ENCODE data around the gene IMP4.

DNA sequence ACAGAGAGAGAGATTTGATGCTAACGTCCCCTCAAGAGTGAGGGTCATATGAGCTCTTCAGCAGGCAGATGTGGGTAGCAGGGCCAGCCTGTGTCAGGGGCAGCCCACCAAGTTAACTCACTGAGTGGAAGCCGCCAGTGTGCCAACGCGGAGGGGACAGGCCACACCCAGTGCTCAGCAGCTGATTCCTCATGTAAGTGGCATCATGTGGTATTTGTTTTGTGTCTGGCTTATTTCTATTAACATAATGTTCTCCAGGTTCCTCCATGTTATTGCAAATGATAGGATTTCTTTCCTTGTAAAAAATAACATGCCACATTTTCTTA, 4.0 kb downstream of the IMP4 start:
- TF ChIP-seq, protein P1, sequence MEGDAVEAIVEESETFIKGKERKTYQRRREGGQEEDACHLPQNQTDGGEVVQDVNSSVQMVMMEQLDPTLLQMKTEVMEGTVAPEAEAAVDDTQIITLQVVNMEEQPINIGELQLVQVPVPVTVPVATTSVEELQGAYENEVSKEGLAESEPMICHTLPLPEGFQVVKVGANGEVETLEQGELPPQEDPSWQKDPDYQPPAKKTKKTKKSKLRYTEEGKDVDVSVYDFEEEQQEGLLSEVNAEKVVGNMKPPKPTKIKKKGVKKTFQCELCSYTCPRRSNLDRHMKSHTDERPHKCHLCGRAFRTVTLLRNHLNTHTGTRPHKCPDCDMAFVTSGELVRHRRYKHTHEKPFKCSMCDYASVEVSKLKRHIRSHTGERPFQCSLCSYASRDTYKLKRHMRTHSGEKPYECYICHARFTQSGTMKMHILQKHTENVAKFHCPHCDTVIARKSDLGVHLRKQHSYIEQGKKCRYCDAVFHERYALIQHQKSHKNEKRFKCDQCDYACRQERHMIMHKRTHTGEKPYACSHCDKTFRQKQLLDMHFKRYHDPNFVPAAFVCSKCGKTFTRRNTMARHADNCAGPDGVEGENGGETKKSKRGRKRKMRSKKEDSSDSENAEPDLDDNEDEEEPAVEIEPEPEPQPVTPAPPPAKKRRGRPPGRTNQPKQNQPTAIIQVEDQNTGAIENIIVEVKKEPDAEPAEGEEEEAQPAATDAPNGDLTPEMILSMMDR (IDR thresholded peaks at IDR 0.05), result no peak
- TF ChIP-seq, protein P2, sequence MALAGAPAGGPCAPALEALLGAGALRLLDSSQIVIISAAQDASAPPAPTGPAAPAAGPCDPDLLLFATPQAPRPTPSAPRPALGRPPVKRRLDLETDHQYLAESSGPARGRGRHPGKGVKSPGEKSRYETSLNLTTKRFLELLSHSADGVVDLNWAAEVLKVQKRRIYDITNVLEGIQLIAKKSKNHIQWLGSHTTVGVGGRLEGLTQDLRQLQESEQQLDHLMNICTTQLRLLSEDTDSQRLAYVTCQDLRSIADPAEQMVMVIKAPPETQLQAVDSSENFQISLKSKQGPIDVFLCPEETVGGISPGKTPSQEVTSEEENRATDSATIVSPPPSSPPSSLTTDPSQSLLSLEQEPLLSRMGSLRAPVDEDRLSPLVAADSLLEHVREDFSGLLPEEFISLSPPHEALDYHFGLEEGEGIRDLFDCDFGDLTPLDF (CRISPR knock-in tag; IDR thresholded peaks at IDR 0.05), result no peak
- no peak for TF ChIP-seq FOXJ3 (CRISPR knock-in tag; IDR thresholded peaks at IDR 0.05; ENCODE audit: borderline replicate concordance)
- TF ChIP-seq, protein P3, sequence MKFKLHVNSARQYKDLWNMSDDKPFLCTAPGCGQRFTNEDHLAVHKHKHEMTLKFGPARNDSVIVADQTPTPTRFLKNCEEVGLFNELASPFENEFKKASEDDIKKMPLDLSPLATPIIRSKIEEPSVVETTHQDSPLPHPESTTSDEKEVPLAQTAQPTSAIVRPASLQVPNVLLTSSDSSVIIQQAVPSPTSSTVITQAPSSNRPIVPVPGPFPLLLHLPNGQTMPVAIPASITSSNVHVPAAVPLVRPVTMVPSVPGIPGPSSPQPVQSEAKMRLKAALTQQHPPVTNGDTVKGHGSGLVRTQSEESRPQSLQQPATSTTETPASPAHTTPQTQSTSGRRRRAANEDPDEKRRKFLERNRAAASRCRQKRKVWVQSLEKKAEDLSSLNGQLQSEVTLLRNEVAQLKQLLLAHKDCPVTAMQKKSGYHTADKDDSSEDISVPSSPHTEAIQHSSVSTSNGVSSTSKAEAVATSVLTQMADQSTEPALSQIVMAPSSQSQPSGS (CRISPR knock-in tag; IDR thresholded peaks at IDR 0.05; ENCODE audit: borderline replicate concordance, low read depth), result no peak
- TF ChIP-seq, protein P4, sequence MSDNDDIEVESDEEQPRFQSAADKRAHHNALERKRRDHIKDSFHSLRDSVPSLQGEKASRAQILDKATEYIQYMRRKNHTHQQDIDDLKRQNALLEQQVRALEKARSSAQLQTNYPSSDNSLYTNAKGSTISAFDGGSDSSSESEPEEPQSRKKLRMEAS (CRISPR knock-in tag; IDR thresholded peaks at IDR 0.05), result no peak
- TF ChIP-seq ZNF317 (CRISPR knock-in tag; IDR thresholded peaks at IDR 0.05; ENCODE audit: borderline replicate concordance, low read depth), result no peak
- TF ChIP-seq, protein P5, sequence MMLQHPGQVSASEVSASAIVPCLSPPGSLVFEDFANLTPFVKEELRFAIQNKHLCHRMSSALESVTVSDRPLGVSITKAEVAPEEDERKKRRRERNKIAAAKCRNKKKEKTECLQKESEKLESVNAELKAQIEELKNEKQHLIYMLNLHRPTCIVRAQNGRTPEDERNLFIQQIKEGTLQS (CRISPR knock-in tag; conservative IDR thresholded peaks at IDR 0.05), result no peak
- TF ChIP-seq, protein P6, sequence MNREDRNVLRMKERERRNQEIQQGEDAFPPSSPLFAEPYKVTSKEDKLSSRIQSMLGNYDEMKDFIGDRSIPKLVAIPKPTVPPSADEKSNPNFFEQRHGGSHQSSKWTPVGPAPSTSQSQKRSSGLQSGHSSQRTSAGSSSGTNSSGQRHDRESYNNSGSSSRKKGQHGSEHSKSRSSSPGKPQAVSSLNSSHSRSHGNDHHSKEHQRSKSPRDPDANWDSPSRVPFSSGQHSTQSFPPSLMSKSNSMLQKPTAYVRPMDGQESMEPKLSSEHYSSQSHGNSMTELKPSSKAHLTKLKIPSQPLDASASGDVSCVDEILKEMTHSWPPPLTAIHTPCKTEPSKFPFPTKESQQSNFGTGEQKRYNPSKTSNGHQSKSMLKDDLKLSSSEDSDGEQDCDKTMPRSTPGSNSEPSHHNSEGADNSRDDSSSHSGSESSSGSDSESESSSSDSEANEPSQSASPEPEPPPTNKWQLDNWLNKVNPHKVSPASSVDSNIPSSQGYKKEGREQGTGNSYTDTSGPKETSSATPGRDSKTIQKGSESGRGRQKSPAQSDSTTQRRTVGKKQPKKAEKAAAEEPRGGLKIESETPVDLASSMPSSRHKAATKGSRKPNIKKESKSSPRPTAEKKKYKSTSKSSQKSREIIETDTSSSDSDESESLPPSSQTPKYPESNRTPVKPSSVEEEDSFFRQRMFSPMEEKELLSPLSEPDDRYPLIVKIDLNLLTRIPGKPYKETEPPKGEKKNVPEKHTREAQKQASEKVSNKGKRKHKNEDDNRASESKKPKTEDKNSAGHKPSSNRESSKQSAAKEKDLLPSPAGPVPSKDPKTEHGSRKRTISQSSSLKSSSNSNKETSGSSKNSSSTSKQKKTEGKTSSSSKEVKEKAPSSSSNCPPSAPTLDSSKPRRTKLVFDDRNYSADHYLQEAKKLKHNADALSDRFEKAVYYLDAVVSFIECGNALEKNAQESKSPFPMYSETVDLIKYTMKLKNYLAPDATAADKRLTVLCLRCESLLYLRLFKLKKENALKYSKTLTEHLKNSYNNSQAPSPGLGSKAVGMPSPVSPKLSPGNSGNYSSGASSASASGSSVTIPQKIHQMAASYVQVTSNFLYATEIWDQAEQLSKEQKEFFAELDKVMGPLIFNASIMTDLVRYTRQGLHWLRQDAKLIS (CRISPR knock-in tag; IDR thresholded peaks at IDR 0.05; ENCODE audit: borderline replicate concordance), result no peak
- no peak for TF ChIP-seq RELA (CRISPR knock-in tag; IDR thresholded peaks at IDR 0.05; ENCODE audit: borderline replicate concordance)
- TF ChIP-seq NR3C1 (CRISPR knock-in tag; conservative IDR thresholded peaks at IDR 0.05; ENCODE audit: low read depth), result no peak
- TF ChIP-seq GABPB1 (CRISPR knock-in tag; IDR thresholded peaks at IDR 0.05), result no peak
- TF ChIP-seq ZNF232 (CRISPR knock-in tag; IDR thresholded peaks at IDR 0.05), result no peak

Data from WTC11 (cell line).